AG09319 (cell line): ENCODE measurements around the gene CCL18.
"Not testable (repeated sequence)": the region's sequence is repeated elsewhere in the genome, so short reads cannot be mapped to it uniquely, and the experiment has no call there.

Experiments used
- DNase-seq: peaks from one replicate; pipeline ENCODE4 v3.0.0-alpha.2; 2010; ENCODE audit warnings: low read depth; ENCODE audit errors: extremely low read depth
- TF ChIP-seq, protein P1 (sequence below): IDR thresholded peaks from 2 replicates; pipeline ENCODE4 v1.5.1; 2011; ENCODE audit warnings: low read depth, mild to moderate bottlenecking, inconsistent platforms, low read length, moderate library complexity

Gene CCL18

DNA sequence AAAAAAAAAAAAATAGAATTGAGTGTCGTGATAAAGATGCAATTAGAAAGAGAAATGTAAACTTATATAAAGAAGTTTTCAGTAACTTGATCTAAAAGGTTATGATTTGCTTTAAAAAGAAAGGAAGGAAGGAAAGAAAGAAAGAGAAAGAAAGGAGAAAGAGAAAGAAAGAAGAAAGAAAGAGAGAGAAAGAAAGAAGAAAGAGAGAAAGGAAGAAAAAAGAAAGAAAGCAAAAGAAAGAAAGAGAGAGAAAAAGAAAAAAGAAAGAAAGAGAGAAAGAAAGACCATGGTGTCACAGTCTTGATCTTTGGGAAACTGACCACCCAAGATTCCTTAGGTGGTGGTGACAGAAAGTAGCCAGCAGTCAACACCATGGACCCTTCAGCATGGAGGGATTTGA is 30.2 kb downstream of the CCL18 start:
- TF ChIP-seq, protein P1, sequence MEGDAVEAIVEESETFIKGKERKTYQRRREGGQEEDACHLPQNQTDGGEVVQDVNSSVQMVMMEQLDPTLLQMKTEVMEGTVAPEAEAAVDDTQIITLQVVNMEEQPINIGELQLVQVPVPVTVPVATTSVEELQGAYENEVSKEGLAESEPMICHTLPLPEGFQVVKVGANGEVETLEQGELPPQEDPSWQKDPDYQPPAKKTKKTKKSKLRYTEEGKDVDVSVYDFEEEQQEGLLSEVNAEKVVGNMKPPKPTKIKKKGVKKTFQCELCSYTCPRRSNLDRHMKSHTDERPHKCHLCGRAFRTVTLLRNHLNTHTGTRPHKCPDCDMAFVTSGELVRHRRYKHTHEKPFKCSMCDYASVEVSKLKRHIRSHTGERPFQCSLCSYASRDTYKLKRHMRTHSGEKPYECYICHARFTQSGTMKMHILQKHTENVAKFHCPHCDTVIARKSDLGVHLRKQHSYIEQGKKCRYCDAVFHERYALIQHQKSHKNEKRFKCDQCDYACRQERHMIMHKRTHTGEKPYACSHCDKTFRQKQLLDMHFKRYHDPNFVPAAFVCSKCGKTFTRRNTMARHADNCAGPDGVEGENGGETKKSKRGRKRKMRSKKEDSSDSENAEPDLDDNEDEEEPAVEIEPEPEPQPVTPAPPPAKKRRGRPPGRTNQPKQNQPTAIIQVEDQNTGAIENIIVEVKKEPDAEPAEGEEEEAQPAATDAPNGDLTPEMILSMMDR, result no peak
- no peak for DNase-seq

DNA sequence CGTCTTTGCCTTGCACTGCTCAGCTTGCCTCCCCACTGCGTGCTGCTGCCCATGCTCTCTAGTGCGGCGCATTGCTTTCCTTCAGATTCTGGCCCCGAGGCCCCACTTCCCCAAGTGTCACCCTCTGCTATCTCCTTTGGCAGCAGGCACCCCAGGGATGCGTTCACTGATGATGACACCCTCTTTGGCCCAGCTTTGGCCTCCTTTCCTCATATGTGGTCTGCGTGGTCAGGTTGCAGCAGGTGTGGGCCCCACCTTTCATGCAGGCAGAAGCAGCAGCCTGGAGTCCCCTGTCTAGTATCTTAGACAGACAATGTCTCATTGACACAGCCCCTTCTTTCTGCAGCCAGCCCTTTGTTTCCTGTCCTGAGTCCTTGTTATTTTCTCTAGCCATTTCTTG is 30.7 kb downstream of the CCL18 start:
- TF ChIP-seq, protein P1, result no peak
- no peak for DNase-seq

DNA sequence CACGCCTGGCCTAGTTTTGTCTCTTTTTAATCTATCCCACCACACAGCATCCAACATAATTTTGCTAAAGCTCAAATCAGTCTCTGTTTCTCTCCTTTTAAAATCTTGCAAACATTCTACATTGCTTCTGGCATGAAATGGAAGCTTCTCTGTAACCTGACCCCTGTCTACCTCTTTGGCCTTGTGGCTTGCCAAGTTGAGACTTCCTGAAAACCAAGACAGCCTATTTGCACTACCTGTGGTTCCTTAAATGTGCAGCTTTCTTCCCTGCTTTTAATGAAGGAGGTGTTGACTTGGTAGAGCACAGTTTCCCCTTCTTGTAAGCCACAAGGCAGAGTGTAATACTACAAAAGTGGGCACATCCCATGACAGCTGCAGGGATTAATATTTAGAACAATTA is 31.9 kb downstream of the CCL18 start:
- DNase-seq, result no peak
- TF ChIP-seq, protein P1, result no peak

DNA sequence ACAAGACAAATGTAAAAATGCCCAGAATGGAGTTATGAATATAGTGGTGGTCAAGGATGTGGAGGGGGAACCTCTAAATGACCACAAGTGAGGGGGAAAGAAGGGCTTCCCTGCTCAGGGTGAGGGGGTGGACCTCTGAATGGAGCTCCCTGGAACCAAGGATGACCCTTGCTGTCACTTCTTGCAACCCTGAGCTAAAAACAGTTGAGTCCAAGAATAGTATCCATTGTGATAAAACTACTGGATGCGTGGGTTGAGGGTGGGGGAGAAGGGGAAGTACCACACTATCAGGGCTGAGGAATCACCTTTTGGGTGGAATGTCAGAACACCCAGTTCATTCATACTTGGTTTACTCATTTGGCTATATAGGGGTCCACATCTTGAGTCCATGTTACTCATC is 34.9 kb downstream of the CCL18 start:
- DNase-seq, result not testable (repeated sequence)

DNA sequence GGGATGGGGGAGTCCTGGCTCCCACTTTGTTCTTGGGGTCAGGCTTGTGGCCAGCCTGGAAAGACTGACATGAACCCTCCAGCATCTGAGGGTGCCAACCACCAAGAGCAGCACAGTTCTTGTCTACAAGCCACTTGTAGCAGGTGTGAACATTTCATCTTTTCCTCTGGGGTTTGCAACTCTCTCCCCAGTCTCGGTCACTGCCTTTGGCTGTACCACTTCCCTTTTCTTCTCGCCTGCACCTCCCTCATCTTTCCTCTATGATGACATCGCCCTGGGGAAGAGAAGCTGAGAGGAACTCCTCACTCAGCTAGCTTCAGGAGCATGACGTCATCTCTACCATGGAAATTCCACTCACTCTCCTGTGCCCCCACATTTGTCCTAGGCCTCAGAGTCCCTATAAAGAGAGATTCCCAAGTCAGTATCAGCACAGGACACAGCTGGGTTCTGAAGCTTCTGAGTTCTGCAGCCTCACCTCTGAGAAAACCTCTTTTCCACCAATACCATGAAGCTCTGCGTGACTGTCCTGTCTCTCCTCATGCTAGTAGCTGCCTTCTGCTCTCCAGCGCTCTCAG is 39.4 kb downstream of the CCL18 start, which contains the start of gene CCL4:
Gene CCL4, plus strand, starts transcription at position 427 of the 575 bp plus-strand sequence. Its CDS starts 79 bp downstream, at position 506.
- not testable (repeated sequence) for DNase-seq

DNA sequence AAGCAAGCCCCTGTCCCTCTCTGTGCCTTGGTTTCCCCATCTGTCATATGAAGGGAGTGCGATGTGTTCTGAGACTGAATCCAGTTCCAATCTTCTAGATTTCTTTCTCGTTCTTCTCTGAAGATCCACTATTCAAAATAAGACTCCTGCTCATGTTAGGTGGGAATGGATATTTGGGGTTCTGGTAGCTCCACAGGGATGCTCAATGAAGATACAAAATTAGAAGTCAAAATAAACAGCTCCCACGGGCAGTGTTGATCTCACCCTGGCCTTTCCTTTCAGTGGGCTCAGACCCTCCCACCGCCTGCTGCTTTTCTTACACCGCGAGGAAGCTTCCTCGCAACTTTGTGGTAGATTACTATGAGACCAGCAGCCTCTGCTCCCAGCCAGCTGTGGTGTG is 40.2 kb downstream of the CCL18 start:
- not testable (repeated sequence) for DNase-seq

DNA sequence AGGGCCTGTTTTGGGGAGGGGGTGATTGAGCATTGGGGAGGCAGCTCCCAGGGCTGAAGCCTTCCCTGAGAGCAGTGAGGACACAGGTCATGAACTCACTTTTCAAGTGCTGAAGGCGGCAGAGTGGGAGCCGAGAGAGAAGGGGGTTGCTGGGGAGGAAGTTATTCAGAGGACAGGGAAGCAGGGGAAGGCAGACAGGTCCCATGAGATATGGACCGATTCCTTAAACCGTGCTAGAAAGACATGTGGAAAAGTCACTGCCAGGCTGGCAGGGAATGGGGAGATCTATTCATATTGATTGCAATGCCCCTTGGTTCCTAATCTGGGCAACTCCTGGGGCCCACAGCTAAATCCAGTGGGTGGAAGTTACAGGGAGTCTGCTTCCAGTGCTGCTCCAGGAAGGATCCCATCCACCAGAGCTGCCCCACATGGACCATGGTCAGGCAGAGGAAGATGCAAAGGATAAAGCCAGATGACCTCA is 40.7 kb downstream of the CCL18 start:
- DNase-seq, result no peak
- TF ChIP-seq, protein P1, result no peak

DNA sequence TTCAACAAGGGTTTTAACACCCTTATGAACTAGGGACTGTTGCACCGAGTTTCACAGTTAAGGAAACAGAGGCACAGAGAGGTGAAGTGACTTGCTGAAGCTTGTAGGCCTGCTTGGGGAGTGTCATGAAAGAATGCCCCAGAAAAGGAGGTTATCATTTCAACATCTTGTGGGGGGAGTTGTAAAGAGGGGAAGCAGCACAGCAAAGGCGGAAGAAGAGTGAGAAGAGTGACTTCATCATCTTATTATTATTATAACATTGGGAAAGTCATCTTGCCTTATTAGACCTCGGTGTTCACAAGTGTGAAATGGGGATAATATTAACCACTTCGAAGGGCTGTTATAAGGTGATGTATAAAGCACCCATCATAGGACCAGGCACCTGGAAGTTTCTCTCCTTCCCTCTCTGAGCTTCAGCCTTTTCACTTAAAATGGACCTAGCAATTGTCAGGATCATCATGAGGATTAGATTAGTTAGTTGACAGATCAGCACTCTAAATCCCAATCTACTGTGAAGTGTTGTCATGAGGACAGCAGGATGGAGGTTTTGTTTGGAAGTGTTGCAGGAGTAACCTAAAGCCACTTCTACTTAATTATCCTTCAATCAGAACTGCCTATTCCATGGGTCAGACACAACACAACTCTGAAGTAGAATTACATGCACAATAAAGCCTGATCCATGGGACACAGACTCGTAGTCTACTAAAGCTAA is 41.9 kb downstream of the CCL18 start:
- no peak for DNase-seq
- TF ChIP-seq, protein P1, result no peak

DNA sequence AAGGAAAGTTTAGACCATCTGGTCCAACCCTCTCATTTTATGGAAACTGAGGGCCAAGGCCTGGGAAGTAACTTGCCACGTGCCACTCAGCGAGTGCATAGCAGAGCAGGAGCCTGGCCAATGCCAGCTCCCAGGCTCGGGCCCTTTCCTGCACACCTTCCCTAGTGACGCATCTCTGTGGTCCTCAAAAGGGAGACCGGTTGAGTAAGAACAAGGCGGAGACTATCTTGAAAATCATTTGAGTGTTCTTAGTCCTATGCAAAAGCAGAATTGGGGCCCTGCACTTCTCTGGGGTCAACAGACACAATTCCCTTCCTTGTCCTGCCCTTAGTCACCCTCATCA is 42.4 kb downstream of the CCL18 start:
- TF ChIP-seq, protein P1, result no peak
- DNase-seq, result no peak
